Stimulated activated CD4-positive, alpha-beta T cell treated with anti-CD3 and anti-CD28 coated beads, Interleukin-1b, Interleukin-23, amount 100 ng/mL, for 4 hours (primary cell): ENCODE measurements around the gene KCNN3.
"Not testable (repeated sequence)": the region's sequence is repeated elsewhere in the genome, so short reads cannot be mapped to it uniquely, and the experiment has no call there.

Experiments used
- DNase-seq, 2 donors: peaks; one replicate each; pipeline ENCODE4 v3.0.0-alpha.2; 2020; ENCODE audit warnings: low read depth in 2 of 2

The KCNN3 gene

GRCh38 chr1:154870115-154870571 lies at the start of gene KCNN3:
Gene KCNN3 (minus strand): TSS chr1:154870281. CDS start chr1:154869964, 317 bp downstream.
- DNase-seq = peak; percentile 57 to 74

- DNase-seq = no peak
These were observed 43.2 kb upstream of the KCNN3 start for GRCh38 chr1:154913273-154913672.

- no peak for DNase-seq
These were observed 42.7 kb upstream of the KCNN3 start for GRCh38 chr1:154912755-154913154.

GRCh38 chr1:154911691-154912550 lies 41.8 kb upstream of the KCNN3 start:
- DNase-seq = no peak

GRCh38 chr1:154910851-154911250 lies 40.8 kb upstream of the KCNN3 start:
- no peak for DNase-seq

- no peak for DNase-seq
These were observed 38.9 kb upstream of the KCNN3 start for GRCh38 chr1:154908937-154909336.

- DNase-seq = not testable (repeated sequence)
These were observed 38.0 kb upstream of the KCNN3 start for GRCh38 chr1:154908129-154908528.

- DNase-seq = no peak
These were observed 36.6 kb upstream of the KCNN3 start for GRCh38 chr1:154906621-154907081.

- DNase-seq = no peak
These were observed 33.0 kb upstream of the KCNN3 start for GRCh38 chr1:154902938-154903566.

GRCh38 chr1:154901591-154901990 lies 31.5 kb upstream of the KCNN3 start:
- DNase-seq = no peak

- DNase-seq = no peak
These were observed 29.0 kb upstream of the KCNN3 start for GRCh38 chr1:154899041-154899440.

GRCh38 chr1:154896771-154897286 lies 26.7 kb upstream of the KCNN3 start:
- DNase-seq = no peak

GRCh38 chr1:154895798-154896197 lies 25.7 kb upstream of the KCNN3 start:
- DNase-seq = no peak

GRCh38 chr1:154891452-154891851 lies 21.4 kb upstream of the KCNN3 start:
- no peak for DNase-seq

GRCh38 chr1:154888757-154889156 lies 18.7 kb upstream of the KCNN3 start:
- DNase-seq = no peak

- no peak for DNase-seq
These were observed 16.4 kb upstream of the KCNN3 start for GRCh38 chr1:154886281-154887015.

GRCh38 chr1:154884869-154885701 lies 15.0 kb upstream of the KCNN3 start:
- no peak for DNase-seq

- DNase-seq = no peak
These were observed 14.1 kb upstream of the KCNN3 start for GRCh38 chr1:154883919-154884868.

GRCh38 chr1:154881820-154882535 lies 11.9 kb upstream of the KCNN3 start:
- DNase-seq = no peak
